Measurements from ENCODE around the gene SETD5.

- TF ChIP-seq CTCF (conservative IDR thresholded peaks at IDR 0.05; ENCODE audit: low read length): no peak
- no peak for TF ChIP-seq EZH2phosphoT487 (IDR thresholded peaks at IDR 0.05; ENCODE audit: borderline replicate concordance)
Measured at GRCh38 chr3:9507586-9508578, 110.5 kb downstream of the SETD5 start.

All from Loucy (cell line).